HEK293 (cell line): ENCODE results near the gene GALNT16.

Experiments used
- CTCF ChIP-seq: fragments of 450-650 bp; formaldehyde crosslinking; IDR thresholded peaks from 2 replicates; pipeline ENCODE4 v1.5.1; 2016; ENCODE audit warnings: missing biosample characterization, missing genetic modification characterization
- REST ChIP-seq: fragments of 450-650 bp; formaldehyde crosslinking; IDR thresholded peaks from 2 replicates; pipeline ENCODE4 v1.5.1; 2016; ENCODE audit warnings: missing biosample characterization, missing genetic modification characterization
- ZNF274 ChIP-seq, 2 experiments: fragments of 200-500 bp in 1 of 2; fragments of 450-650 bp in 1 of 2; sonication (Bioruptor generic) in 1 of 2; formaldehyde crosslinking in 1 of 2; IDR thresholded peaks; 2 replicates each; pipeline versions ENCODE4 v1.5.1 to v1.6.1; 2014 to 2016; ENCODE audit warnings: borderline replicate concordance in 1 of 2, inconsistent platforms in 1 of 2, low read length in 1 of 2, missing biosample characterization in 1 of 2, missing genetic modification characterization in 1 of 2
- ZNF335 ChIP-seq: fragments of 450-650 bp; formaldehyde crosslinking; conservative IDR thresholded peaks from 2 replicates; pipeline ENCODE4 v1.5.1; 2016; ENCODE audit warnings: missing biosample characterization, missing genetic modification characterization
- ZNF513 ChIP-seq: fragments of 450-650 bp; IDR thresholded peaks from 2 replicates; pipeline ENCODE4 v1.5.1; 2018; ENCODE audit warnings: missing biosample characterization, missing genetic modification characterization
- ZNF785 ChIP-seq: fragments of 450-650 bp; formaldehyde crosslinking; IDR thresholded peaks from 2 replicates; pipeline ENCODE4 v1.5.1; 2016; ENCODE audit warnings: missing biosample characterization, missing genetic modification characterization
- ZNF792 ChIP-seq: fragments of 450-650 bp; formaldehyde crosslinking; IDR thresholded peaks from 2 replicates; pipeline ENCODE4 v1.5.1; 2016; ENCODE audit warnings: missing biosample characterization, missing genetic modification characterization
- TF ChIP-seq, protein P1 (sequence below): fragments of 450-650 bp; formaldehyde crosslinking; IDR thresholded peaks from 2 replicates; pipeline ENCODE4 v1.5.1; 2016; ENCODE audit warnings: missing biosample characterization, missing genetic modification characterization, low read depth
- TF ChIP-seq, protein P2 (sequence below): fragments of 450-650 bp; formaldehyde crosslinking; IDR thresholded peaks from 2 replicates; pipeline ENCODE4 v1.5.1; 2016; ENCODE audit warnings: missing biosample characterization, missing genetic modification characterization

GRCh38 chr14:69270795-69271708, 11.1 kb downstream of the GALNT16 start:
- TF ChIP-seq CTCF (tag by site-specific recombination) (no peak), ZNF792 (no peak), REST (tag by site-specific recombination) (no peak), ZNF274 (IDR thresholded peaks at IDR 0.05; ENCODE audit: low read length) (no peak), ZNF274 (tag by site-specific recombination; IDR thresholded peaks at IDR 0.05; ENCODE audit: borderline replicate concordance) (no peak), ZNF335 (tag by site-specific recombination) (no peak), ZNF785 (tag by site-specific recombination) (no peak), ZNF513 (tag by site-specific recombination) (no peak)
- TF ChIP-seq, protein P1, sequence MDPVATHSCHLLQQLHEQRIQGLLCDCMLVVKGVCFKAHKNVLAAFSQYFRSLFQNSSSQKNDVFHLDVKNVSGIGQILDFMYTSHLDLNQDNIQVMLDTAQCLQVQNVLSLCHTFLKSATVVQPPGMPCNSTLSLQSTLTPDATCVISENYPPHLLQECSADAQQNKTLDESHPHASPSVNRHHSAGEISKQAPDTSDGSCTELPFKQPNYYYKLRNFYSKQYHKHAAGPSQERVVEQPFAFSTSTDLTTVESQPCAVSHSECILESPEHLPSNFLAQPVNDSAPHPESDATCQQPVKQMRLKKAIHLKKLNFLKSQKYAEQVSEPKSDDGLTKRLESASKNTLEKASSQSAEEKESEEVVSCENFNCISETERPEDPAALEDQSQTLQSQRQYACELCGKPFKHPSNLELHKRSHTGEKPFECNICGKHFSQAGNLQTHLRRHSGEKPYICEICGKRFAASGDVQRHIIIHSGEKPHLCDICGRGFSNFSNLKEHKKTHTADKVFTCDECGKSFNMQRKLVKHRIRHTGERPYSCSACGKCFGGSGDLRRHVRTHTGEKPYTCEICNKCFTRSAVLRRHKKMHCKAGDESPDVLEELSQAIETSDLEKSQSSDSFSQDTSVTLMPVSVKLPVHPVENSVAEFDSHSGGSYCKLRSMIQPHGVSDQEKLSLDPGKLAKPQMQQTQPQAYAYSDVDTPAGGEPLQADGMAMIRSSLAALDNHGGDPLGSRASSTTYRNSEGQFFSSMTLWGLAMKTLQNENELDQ: no peak
- TF ChIP-seq, protein P2, sequence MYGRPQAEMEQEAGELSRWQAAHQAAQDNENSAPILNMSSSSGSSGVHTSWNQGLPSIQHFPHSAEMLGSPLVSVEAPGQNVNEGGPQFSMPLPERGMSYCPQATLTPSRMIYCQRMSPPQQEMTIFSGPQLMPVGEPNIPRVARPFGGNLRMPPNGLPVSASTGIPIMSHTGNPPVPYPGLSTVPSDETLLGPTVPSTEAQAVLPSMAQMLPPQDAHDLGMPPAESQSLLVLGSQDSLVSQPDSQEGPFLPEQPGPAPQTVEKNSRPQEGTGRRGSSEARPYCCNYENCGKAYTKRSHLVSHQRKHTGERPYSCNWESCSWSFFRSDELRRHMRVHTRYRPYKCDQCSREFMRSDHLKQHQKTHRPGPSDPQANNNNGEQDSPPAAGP (tag by site-specific recombination): no peak
